ENCODE results near the gene ZNF736.

DNA sequence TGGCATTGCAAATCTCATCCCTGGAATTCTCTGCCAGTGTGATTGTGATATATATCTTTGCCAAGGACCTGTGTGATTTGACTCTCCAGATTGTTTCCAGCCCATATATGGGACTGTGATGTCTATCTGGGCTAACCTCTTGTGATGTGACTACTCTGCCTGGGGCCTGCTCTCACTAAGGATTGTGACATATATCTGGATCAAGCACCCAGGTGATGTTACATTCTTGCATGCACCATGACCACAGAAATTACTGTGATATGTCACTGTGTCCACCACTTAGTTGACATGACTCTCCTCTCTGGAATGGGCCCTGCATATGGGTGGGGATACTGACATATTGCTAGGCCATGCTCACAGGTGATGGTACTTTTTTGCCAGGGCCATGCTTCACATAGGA is 86.6 kb downstream of the ZNF736 start:
- no peak for TF ChIP-seq CTCF (IDR thresholded peaks at IDR 0.05)
- TF ChIP-seq POLR2A (IDR thresholded peaks at IDR 0.05): no peak
- TF ChIP-seq EP300 (IDR thresholded peaks at IDR 0.05): no peak
- no peak for TF ChIP-seq POLR2AphosphoS5 (IDR thresholded peaks at IDR 0.05)

All from stomach (tissue), 4 donors.